Measurements from ENCODE around the gene THBS1. TPM values are rescaled to one million over a fixed set of nuclear protein-coding genes. Genes with fewer than 3 reads are reported as not detected.
A peak's percentile ranks its signal among the peaks of the same experiment; 100 is the strongest.

Gene THBS1
- 184 TPM for polyA plus RNA-seq (ENCODE audit: insufficient read length)
- long read RNA-seq, donor 1, full-length matches to known transcripts, result 5 of 10 reads
- long read RNA-seq, donor 1, partial matches to known transcripts, result 5 of 10 reads
- long read RNA-seq, donor 1, other reads (novel, unspliced or antisense), result 0 of 10 reads
- long read RNA-seq, donor 2, full-length matches to known transcripts, result 4 of 55 reads
- long read RNA-seq, donor 2, partial matches to known transcripts, result 51 of 55 reads
- long read RNA-seq, donor 2, other reads (novel, unspliced or antisense), result 0 of 55 reads
- long read RNA-seq, donor 3, partial matches to known transcripts, result 0 of 1 reads
- long read RNA-seq, donor 3, other reads (novel, unspliced or antisense), result 0 of 1 reads
- long read RNA-seq, donor 4, partial matches to known transcripts, result 0 of 1 reads
- long read RNA-seq, donor 4, other reads (novel, unspliced or antisense), result 0 of 1 reads
- long read RNA-seq, donor 5, full-length matches to known transcripts, result 5 of 5 reads
- long read RNA-seq, donor 5, partial matches to known transcripts, result 0 of 5 reads
- long read RNA-seq, donor 5, other reads (novel, unspliced or antisense), result 0 of 5 reads
- long read RNA-seq, donor 6, partial matches to known transcripts, result 0 of 3 reads
- long read RNA-seq, donor 6, other reads (novel, unspliced or antisense), result 0 of 3 reads
- long read RNA-seq, donor 7, partial matches to known transcripts, result 5 of 7 reads
- long read RNA-seq, donor 7, other reads (novel, unspliced or antisense), result 0 of 7 reads
- long read RNA-seq, donor 8, full-length matches to known transcripts, result 1 of 1 reads
- long read RNA-seq, donor 8, partial matches to known transcripts, result 0 of 1 reads
- long read RNA-seq, donor 8, other reads (novel, unspliced or antisense), result 0 of 1 reads

GRCh38 chr15:39580485-39581241 is at the start of gene THBS1:
Gene THBS1 (plus strand): TSS chr15:39581079. CDS start chr15:39581858, 779 bp downstream.
- DNase-seq, result peak; percentile 89

DNA sequence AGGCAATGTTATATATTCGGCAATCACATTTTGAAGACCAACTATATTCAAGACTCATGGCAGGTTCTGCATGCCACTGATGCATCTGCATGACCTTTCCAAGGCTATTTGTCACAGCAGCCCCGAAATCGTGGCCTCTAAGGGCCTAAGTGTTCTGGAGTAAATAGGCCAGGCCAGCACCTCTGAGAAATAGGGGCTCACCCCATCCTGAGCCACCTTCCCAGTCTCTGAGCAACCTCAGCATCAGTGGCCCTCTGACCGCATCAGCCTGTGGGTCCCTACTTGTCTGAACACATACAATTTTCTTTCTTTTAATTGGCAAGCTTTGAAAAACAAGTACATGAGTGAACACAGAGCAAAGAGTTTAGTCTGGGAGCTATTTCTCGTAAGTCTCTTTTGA is 45.9 kb upstream of the THBS1 start:
- DNase-seq, result no peak

DNA sequence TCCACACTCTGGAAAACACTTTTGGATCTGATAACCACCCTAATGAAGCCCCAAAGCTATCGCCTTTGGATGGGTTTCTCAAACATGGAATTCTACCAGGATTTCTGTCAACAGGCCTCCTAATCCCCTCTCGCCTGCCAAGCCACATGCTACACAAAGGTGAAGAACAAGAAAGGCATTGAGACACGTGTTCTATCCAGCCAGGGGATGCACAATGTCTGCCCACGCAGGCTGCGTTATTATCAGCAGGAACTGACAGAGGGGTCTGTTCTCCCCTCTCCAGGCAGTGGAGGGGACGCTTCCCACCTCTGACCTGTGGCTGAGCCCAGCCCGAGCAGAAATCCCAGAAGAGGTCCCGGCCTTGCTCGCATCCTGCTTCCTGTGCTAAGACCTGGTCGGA is 45.4 kb upstream of the THBS1 start:
- no peak for DNase-seq

DNA sequence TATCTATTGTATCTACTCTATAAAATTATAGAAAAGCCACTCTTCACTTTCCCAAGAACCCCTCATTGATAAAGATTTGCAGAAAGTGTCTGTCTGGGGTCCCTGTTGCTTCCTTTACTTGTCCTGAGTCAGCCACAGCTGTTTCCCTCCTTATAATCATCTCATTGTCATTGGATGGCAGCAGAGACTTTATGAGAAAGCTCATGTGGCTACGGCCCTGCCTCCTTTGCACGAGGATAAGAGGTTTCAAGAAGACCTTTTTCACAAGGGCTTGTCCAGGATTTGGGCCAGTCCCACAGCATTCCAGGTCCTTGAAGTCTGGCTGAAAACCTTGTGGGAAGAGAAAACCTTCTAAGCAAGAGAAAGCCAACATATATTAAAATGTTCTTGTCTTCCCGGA is 41.9 kb upstream of the THBS1 start:
- no peak for DNase-seq

DNA sequence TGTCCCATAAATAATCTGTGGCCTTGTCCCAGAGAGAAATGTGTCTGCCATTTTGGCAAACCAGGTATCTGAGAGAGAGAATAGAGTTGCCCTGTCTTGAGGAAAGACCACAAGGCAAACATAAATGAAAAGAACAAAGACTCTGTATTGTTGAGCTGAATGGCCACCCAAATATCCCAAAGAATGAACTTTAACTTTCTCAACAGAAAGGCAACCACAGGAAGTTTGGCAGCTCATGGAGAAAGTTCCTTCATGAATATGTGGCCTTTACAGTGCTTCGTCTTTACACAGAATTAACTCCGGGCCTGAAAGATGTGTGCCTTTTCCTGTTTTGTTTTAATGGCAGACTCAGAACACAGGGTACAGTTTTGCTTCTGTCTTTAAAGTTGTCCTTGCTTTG is 41.4 kb upstream of the THBS1 start:
- no peak for DNase-seq

GRCh38 chr15:39539973-39540558 is 40.8 kb upstream of the THBS1 start:
- DNase-seq, result no peak

DNA sequence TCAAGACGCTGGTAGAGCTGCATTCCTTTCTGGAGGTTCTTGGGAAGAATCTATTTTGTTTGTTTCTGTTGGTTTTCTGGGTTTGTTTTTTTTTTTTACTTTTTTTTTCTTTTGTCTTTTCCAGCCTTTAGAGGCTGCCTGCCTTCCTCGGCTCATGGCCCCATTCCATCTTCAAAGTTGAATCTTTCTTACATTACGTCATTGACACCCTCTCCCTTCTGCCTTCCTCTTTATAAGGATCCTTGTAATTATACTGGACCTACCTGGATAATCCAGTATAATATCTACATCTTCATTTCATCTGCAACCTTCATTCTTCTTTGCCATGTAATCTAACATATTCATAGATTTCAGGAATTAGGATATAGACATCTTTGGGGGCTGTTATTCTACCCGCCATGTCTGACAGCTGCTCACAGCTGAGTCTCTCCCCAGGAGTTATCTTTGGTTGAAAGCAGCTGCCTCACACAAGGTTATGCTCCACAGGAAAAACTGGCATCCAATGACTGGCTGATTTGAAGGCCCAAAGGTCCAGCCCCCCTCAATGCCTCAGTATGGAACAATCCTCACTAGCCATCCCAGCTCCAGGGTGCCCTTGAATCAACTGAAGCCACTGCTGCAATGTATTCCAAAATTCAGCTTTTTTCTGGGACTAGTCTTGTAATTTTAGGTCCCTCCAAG is 38.4 kb upstream of the THBS1 start:
- no peak for DNase-seq

DNA sequence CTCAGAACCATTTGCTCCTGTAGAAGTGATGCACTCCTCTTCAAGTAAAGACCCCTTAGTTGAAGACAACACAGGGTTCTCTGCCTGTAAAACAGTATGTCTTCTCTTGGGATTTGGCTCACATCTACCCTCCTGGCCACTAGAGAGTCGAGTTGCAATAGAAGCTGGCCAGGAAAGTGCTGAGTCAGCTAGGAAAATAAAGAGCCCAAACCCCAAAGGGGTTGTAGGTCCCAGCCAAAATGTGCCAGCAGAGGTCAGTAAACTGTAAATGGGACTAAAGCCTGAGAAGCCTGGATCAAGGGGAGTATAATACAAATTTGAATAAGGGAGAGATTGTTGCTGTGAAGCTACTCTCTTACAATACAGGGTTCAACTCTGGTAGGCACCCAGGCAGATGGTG is 37.2 kb upstream of the THBS1 start:
- no peak for DNase-seq

DNA sequence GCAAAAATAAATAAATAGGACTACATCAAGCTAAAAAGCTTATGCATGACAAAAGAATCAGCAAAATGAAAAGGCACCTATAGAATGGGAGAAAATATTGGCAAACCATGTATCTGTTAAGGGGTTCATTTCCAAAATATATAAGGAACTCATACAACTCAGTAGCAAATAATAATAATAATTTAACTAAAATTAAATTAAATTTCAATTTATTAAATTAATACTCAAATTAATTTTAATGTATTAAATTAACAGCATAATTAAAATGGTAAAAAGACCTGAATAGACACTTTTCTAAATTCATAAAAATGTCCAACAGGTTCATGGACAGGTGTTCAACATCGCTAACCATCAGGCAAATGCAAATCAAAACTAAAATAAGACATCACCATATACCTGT is 34.0 kb upstream of the THBS1 start:
- DNase-seq, result no peak

DNA sequence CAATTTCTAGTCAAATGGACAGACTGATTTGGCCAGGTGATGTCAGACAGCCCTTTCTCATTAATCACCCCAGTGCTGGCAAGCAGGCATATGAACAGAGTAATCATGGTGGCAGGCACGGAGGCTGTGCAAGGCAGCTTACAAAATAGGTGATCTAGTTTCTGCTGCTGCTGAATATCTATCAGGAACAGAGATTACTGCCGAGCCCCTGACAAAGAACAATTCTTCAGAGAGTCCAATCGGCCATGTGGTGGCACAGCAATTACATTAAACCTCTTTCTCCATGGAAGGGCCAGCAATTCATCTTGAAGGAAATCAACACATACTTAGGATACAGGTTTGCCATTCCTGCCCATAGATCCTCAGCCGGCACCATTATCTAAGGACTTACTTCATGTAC is 32.3 kb upstream of the THBS1 start:
- no peak for DNase-seq

- DNase-seq, result no peak
Measured at GRCh38 chr15:39549912-39550311, 31.0 kb upstream of the THBS1 start.

DNA sequence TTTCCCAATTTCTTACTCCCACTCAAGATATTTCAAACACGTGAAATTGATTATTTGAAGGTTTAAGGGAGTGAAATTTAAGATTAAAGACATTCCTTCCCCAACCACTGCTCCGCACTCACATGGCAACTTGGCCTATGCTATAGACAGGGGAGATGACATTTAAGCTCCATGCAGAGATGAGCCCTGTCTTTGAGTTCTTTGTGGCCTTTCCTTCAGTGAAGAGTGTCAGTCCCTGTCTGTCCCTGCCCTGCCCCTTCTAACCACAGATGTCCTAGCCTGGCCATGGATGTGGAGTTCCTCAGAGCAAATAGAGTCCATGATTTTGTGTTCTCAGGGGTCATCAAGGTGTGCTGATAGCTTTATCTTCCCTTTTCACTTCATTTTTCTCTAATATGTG is 29.4 kb upstream of the THBS1 start:
- no peak for DNase-seq

GRCh38 chr15:39552556-39552955 is 28.3 kb upstream of the THBS1 start:
- DNase-seq, result no peak

DNA sequence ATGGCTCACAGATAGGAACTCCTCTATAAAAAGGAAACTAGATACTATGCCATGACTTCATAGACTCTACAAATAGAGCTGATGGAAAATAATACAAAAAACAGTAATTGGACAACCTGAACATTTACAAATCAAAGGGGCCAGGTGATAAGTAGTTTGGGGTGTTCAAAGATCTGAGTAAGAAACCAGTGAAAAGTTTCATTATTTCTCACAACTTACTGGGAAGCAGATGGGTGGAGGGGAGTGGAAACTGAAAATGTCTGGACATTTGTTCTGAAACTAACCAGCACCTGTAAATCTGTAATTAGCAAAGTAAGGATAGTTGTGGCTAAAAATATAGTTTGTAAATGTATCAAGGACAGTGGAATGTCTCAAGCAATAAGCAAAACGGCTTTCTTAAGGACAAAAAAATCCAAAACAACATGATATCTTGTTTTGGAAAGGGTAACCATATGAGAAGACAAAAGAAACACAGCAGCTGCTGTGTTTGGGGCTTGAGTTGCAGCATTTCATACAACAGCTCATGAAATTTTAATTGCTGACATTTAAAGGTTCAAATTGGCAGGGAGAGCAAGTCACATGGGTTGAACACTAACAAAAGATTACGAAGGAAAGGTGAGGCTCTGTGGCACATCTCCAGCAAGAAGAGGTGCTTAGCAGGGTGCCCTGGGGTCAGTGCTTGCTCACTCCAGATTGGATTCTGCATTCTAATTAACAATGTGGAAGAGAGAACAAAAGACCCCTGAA is 26.8 kb upstream of the THBS1 start:
- DNase-seq, result no peak

GRCh38 chr15:39554746-39555387 is 26.0 kb upstream of the THBS1 start:
- DNase-seq, result no peak

- DNase-seq, result no peak
Measured at GRCh38 chr15:39555885-39556284, 25.0 kb upstream of the THBS1 start.

GRCh38 chr15:39556461-39556860 is 24.4 kb upstream of the THBS1 start:
- no peak for DNase-seq

DNA sequence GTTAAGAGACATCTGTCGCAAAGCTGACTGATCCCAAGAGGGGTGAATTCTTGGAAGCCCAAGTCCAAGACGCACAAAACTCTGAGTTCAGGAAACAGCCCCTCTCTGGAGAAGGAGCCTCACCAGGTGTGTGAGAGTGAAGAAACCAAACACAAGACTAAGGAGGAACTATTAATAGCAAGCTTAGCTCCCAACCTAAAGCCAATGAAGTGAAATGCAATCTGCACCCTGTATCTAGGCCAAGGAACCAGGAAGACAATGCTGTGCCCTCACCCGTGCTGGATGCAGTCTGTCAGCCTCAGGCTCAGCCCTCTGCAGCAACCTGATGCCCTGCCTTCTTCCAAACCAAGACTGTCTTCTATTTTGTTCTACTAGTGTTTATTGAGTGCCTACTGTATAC is 22.5 kb upstream of the THBS1 start:
- no peak for DNase-seq

- no peak for DNase-seq
Measured at GRCh38 chr15:39564972-39565665, 15.8 kb upstream of the THBS1 start.

DNA sequence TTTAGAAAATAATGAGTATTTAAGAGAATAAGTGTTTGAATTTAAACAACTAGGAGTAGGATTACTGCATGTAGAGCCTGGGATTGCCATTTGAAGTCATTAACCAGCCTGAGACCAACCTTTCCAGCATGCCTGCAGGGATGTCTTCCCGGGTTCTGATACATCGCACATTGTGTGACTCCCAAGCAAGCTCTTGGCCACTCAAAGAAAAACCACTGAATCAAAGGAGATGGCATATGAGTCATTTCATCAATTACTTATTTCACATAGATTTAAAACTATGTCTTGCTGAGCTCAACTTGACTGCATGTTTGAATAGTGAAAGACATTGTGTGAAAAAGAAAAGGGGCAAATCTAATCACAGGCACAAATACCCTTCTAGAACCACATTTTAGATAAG is 15.0 kb upstream of the THBS1 start:
- DNase-seq, result no peak
